HG02884 (cell line): Measurements from ENCODE around the gene HGFAC.
"Not testable (repeated sequence)": the region's sequence is repeated elsewhere in the genome, so short reads cannot be mapped to it uniquely, and the experiment has no call there.

Source experiments
- ATAC-seq: cut with Tn5 transposase; IDR thresholded peaks from one replicate; pipeline ENCODE4 v1.9.1; 2021; ENCODE audit warnings: mild to moderate bottlenecking, moderate library complexity; ENCODE audit not compliant: unreplicated experiment

HGFAC gene

GRCh38 chr4:3440011-3440410, 1.8 kb upstream of the HGFAC start:
- no peak for ATAC-seq

GRCh38 chr4:3440979-3441500, 728 bp upstream of the HGFAC start:
- ATAC-seq = no peak

DNA sequence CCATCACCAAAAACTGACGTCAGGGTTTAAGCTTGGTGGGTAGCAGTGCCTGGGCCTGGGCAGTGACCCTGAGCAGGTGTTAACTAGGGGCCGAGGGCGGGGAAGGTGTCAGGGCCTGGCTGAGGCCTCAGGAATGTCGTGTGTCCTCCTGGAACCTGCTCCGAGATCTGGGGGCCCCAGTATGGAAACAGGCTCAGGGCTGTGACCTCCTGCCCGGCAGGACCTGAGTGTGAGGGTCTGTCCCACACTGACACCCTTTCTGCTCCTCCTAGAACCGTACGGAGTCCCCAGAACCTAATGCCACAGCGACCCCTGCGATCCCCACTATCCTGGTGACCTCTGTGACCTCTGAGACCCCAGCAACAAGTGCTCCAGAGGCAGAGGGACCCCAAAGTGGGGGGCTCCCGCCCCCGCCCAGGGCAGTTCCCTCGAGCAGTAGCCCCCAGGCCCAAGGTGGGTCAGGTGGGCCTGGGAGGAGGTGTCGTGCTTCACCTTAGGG, 741 bp downstream of the HGFAC start:
- ATAC-seq = no peak

DNA sequence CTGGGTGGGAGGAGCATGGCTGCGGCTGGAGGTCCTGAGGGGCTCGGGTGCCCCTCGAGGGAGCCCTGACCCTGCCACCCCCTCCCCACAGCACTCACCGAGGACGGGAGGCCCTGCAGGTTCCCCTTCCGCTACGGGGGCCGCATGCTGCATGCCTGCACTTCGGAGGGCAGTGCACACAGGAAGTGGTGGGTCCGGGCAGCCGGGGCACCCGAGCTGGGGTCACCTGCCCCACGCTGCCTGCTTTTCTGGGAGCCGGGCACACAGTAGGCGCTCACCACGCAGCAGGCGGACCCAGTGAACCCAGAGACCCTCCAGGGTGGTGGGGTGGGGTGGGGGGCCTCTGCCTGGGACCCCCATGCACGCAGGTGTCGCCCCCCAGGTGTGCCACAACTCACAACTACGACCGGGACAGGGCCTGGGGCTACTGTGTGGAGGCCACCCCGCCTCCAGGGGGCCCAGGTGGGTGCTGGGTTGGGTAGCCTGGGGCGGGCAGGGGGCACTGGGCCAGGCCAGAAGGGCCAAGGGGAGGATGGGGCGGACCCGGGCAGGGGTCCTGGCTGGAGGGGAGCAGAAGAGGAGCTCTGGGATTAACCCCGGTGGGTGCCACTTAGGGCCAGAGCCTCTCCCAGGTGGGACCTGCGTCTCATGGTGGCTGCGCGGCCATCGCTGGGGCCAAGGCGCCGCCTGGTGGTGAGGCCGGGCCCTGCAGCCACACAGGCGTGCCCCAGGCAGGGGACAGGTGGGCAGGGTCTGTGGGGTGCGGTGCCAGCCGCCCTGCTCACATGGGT, 1.4 kb downstream of the HGFAC start:
- ATAC-seq = no peak

DNA sequence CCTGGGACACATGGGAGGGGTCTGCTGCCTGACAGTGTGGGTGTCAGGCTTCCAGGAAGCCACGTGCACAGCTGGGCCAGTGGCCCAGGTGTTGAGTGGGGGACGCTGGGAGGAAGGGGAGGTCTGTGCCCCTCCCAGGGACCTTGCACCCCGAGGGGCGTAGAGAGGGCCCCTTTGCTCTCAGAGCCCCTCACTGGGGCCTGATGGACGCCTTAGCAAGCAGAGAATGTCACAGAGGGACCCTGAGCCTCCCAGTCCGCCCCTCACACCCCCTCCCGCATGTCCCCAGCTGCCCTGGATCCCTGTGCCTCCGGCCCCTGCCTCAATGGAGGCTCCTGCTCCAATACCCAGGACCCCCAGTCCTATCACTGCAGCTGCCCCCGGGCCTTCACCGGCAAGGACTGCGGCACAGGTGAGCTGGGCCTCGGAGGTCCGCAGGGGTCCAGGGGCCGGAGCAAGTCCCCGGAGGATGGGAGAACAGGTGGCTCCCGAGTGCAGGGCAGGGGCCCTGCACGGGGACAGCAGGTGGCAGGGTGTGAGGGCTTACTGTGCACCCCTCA, 2.1 kb downstream of the HGFAC start:
- no peak for ATAC-seq

- no peak for ATAC-seq
Observed at GRCh38 chr4:3444351-3445110, 2.8 kb downstream of the HGFAC start.

GRCh38 chr4:3445111-3445820, 3.5 kb downstream of the HGFAC start:
- ATAC-seq = no peak

DNA sequence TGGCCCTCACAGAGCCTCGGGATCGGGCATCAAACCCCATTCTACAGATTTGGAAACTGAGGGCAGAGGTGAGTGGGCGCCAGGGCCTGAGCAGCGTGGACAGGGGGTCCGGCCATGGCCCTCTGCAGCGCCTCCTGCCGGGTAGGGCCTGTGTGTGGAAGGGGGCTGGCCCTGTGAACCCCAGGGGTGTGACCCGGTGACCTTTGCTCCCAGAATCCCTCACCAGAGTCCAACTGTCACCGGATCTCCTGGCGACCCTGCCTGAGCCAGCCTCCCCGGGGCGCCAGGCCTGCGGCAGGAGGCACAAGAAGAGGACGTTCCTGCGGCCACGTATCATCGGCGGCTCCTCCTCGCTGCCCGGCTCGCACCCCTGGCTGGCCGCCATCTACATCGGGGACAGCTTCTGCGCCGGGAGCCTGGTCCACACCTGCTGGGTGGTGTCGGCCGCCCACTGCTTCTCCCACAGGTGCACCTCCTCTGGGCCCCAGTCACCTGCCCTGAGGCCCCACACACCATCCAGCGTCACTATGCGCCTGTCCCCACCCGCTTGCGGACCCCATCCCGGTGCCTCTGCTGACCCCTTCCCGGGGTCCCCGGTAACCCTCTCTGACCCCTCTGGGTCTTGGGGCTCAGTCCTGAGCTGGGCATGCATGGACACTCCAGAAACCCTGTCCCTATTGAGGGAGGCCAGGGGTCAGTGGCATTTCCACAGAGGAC, 4.2 kb downstream of the HGFAC start:
- ATAC-seq = no peak

- ATAC-seq = no peak
Observed at GRCh38 chr4:3446631-3447320, 5.0 kb downstream of the HGFAC start.

DNA sequence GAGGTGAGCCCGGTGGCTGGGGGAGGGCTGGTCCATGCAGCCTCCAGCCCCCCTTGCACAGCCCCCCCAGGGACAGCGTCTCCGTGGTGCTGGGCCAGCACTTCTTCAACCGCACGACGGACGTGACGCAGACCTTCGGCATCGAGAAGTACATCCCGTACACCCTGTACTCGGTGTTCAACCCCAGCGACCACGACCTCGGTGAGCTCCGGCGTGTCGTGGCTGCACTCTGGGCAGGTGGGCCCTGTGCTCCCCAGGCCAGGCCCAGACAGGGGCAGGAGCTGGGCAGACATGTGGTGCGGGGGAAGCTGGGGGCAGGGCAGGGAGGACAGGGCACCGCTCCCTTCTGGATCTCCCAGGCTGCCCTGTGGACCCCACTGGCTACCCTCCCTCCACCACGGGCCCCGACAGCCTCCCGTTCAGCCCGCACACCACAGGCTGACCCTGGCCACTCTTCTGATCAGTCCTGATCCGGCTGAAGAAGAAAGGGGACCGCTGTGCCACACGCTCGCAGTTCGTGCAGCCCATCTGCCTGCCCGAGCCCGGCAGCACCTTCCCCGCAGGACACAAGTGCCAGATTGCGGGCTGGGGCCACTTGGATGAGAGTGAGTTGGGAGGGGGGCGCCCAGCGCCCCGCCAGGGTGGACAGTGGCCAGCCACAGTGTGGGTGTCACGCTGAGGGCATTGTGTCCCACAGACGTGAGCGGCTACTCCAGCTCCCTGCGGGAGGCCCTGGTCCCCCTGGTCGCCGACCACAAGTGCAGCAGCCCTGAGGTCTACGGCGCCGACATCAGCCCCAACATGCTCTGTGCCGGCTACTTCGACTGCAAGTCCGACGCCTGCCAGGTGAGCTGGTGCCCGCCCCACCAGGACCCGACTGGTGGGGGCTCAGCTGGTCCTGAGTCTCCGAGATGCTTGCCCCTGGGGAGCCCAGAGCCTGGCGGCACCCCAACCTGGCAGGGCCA, 5.9 kb downstream of the HGFAC start:
- no peak for ATAC-seq

- no peak for ATAC-seq
Observed at GRCh38 chr4:3449047-3449573, 7.3 kb downstream of the HGFAC start.

DNA sequence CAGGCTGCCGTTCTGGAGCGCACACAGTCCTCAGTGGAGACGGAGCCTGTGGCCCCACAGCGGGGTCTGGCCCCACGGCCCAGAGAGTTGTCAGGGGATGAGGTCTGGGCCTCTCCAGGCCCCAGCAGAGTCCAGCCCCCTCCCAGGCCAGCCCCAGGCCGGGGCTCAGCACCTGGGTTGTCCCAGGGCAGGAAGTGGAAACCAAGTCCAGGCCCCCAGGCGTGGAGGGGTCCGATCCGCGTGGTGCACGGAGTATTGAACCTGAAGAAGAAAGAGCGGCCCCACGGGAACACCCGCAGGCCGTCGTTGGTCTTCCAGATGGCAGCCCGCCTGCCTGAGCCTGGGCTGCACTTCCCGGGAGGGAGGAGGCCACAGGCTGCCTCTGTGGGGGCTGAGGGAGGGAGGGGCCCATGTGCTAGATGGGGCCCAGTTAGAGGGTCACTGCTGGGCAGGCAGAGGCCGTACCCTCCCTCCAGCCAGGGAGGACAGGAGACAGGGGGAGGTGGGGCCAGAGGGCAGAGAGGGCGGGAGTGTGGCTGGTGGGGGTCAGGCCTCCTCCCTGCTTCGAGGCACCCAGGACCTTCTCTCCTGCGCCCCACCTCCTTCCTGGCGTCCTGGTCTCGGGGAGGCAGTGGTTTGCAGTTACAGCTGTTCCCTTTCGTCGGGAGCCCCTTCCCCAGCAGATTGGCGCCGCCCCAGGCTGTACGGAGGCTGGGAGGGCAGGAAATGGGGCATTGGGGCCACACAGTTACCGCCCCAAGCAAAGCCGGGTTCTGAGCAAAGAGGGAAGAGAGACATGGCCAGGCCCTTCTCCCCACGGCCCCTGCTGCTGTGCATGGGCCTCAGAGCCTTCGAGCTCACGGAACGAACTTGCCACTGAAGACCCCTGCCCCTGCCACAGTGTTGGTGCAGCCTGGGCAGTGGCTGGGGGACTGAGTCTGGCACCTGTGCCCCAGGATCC, 8.1 kb downstream of the HGFAC start:
- no peak for ATAC-seq

- no peak for ATAC-seq
Observed at GRCh38 chr4:3450643-3451042, 8.9 kb downstream of the HGFAC start.

DNA sequence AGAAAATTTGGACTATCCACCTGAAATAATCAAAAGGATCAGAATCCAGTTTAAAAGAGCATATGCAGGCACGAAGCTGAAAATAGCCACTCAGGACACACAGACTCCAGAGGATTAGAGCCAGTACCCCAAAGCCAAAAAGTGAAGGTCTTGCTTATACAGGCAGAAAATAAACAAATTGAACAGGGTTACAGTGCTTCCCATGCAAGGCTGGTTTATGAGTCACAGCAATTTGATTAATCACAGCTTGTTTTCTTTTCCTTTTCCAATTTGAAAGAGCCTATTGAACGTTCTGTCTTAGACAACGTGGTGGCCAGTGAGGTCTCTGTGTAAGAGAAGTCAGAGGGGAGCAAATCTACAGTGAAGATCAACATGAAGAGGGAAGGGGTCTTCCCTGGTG, 10.2 kb downstream of the HGFAC start:
- ATAC-seq = no peak

- no peak for ATAC-seq
Observed at GRCh38 chr4:3452376-3452775, 10.6 kb downstream of the HGFAC start.

DNA sequence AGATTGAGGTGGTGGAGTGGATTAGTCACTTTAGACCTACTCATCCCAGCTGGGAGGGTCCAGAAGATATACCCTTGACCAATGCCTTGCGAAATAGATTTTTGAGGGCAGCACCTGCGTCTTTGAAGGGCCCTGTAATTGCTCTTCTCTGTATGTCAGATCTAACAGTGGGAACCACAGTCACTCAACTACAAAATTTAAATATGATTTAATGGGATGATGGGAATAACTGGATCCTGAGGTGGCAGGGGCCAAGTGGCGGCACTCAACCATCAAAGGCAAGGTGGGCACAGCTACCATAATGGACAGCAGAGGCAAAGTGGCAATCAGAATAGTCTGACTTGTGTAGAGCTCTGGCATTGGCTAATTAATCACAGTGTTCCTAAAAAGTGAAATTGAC, 13.8 kb downstream of the HGFAC start:
- not testable (repeated sequence) for ATAC-seq

GRCh38 chr4:3458371-3458770, 16.6 kb downstream of the HGFAC start:
- no peak for ATAC-seq
